ENCODE results near the gene MAP6.

MAP6 gene

GRCh38 chr11:75539459-75540334, 129.1 kb downstream of the MAP6 start:
- Histone ChIP-seq H3K9me2 (ENCODE audit: low read depth, low read length) (no peaks in the 10 kb centered on the region), H3F3A (ENCODE audit: insufficient read depth, low read length) (no peaks in the 10 kb centered on the region), H3K4me2 (ENCODE audit: low read length) (no peak overlapping the region), H3K4me3 (ENCODE audit: low read depth, low read length, poor library complexity, severe bottlenecking) (no peak overlapping the region), H3K79me2 (ENCODE audit: insufficient read depth, low read length) (no peaks in the 10 kb centered on the region), H2AFZ (ENCODE audit: low read length) (no peak overlapping the region), H3K9ac (ENCODE audit: low read length) (no peak overlapping the region), H3K4me1 (ENCODE audit: insufficient read depth, low read length, severe bottlenecking) (peaks cover 13% of the 10 kb centered on the region), H3K27me3 (ENCODE audit: insufficient read depth, low read length) (0 out of 2 replicates have a peak, but pooled peaks cover 2% of the 10 kb centered on the region), H3K27ac (ENCODE audit: low read depth, low read length, poor library complexity, severe bottlenecking) (no peak overlapping the region), H3K9me3 (ENCODE audit: low read length) (no peaks in the 10 kb centered on the region), H3K36me3 (ENCODE audit: insufficient read depth, low read length) (no peaks in the 10 kb centered on the region), H4K20me1 (ENCODE audit: insufficient read depth, low read length) (no peaks in the 10 kb centered on the region)
- no peak for TF ChIP-seq CTCF (IDR thresholded peaks at IDR 0.05; ENCODE audit: low read length)
- no peak for TF ChIP-seq EZH2 (IDR thresholded peaks at IDR 0.05; ENCODE audit: borderline replicate concordance, low read length)

DNA sequence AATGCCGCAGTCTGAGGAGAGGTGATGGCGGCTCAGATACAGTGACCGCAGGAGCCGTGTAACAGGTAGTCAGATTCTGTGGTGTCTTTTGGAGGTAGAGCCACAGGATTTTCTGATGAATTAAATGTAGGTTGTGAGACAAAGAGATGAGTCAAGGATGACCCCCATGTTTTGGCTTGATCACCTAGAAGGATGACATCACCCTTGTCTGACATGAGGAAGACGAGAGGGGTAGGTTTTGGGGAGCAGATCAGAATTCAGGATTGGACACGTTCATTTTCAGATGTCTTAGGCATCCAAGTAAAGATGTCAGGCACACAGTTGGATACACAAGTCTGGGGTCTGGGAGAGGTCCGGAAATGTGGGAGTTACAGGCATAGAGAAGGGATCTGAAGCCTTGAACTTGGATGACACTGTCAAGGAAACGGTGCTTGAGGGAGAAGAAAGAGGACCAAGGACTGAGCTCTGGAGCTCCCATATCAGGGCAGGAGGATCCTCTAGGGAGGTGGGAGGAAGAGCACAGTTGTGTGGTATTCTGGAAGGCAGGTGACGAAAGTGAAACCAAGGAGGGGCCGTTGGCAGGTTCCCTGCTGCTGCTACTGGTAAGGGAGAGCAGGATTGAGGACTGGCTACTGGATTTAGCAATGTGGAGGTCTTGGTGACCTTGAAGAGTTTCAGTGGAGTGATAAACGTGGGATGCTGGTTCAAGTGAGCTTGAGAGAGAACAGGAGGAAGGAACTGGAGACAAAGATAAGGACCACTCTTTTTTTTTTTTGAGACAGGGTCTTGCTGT, 130.5 kb downstream of the MAP6 start:
- no peaks in the 10 kb centered on the region for H3K79me2 ChIP-seq (ENCODE audit: insufficient read depth, low read length)
- no peaks in the 10 kb centered on the region for H3K36me3 ChIP-seq (ENCODE audit: insufficient read depth, low read length)
- H3K9me2 ChIP-seq (ENCODE audit: low read depth, low read length) = no peaks in the 10 kb centered on the region
- no peaks in the 10 kb centered on the region for H3F3A ChIP-seq (ENCODE audit: insufficient read depth, low read length)
- H2AFZ ChIP-seq (ENCODE audit: low read length) = no peak overlapping the region
- H3K4me3 ChIP-seq (ENCODE audit: low read depth, low read length, poor library complexity, severe bottlenecking) = no peak overlapping the region
- no peak overlapping the region for H3K27ac ChIP-seq (ENCODE audit: low read depth, low read length, poor library complexity, severe bottlenecking)
- H3K27me3 ChIP-seq (ENCODE audit: insufficient read depth, low read length) = 0 out of 2 replicates have a peak, but pooled peaks cover 2% of the 10 kb centered on the region
- H3K9me3 ChIP-seq (ENCODE audit: low read length) = no peaks in the 10 kb centered on the region
- H3K4me1 ChIP-seq (ENCODE audit: insufficient read depth, low read length, severe bottlenecking) = peaks cover 13% of the 10 kb centered on the region
- no peak for TF ChIP-seq EZH2 (IDR thresholded peaks at IDR 0.05; ENCODE audit: borderline replicate concordance, low read length)
- no peak for TF ChIP-seq CTCF (IDR thresholded peaks at IDR 0.05; ENCODE audit: low read length)
- H3K9ac ChIP-seq (ENCODE audit: low read length) = no peak overlapping the region
- no peaks in the 10 kb centered on the region for H4K20me1 ChIP-seq (ENCODE audit: insufficient read depth, low read length)
- no peak overlapping the region for H3K4me2 ChIP-seq (ENCODE audit: low read length)

DNA sequence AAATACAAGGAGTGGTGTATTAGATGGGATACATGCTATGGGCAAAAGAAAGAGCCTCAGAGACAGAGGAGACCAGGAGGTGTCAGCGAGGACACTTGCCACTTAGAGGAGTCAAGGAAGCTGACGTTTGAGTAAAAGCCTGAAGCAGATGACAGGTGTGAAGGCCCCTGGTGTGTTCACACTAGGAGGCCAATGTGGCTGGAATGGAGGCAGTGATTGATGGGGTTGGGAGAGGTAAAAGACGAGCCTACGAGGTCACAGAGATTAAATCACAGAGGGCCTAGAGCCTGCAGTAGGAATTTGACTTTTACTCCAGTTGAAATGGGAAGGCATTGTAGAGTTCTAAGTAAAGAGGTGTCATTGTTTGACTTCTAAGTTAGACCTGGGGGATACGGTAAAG, 131.1 kb downstream of the MAP6 start:
- no peaks in the 10 kb centered on the region for H3K36me3 ChIP-seq (ENCODE audit: insufficient read depth, low read length)
- H3K27me3 ChIP-seq (ENCODE audit: insufficient read depth, low read length) = 0 out of 2 replicates have a peak, but pooled peaks cover 2% of the 10 kb centered on the region
- peaks cover 13% of the 10 kb centered on the region for H3K4me1 ChIP-seq (ENCODE audit: insufficient read depth, low read length, severe bottlenecking)
- no peaks in the 10 kb centered on the region for H3F3A ChIP-seq (ENCODE audit: insufficient read depth, low read length)
- H3K9me3 ChIP-seq (ENCODE audit: low read length) = no peaks in the 10 kb centered on the region
- no peaks in the 10 kb centered on the region for H4K20me1 ChIP-seq (ENCODE audit: insufficient read depth, low read length)
- TF ChIP-seq EZH2 (IDR thresholded peaks at IDR 0.05; ENCODE audit: borderline replicate concordance, low read length) (no peak), CTCF (IDR thresholded peaks at IDR 0.05; ENCODE audit: low read length) (0 out of 2 replicates have a peak, but pooled peaks have one; percentile 2)
- H3K4me2 ChIP-seq (ENCODE audit: low read length) = peak overlapping the region; percentile 19; the same call in 1 of the 2 replicates
- H3K9ac ChIP-seq (ENCODE audit: low read length) = no peak overlapping the region
- no peak overlapping the region for H3K4me3 ChIP-seq (ENCODE audit: low read depth, low read length, poor library complexity, severe bottlenecking)
- H3K79me2 ChIP-seq (ENCODE audit: insufficient read depth, low read length) = no peaks in the 10 kb centered on the region
- no peak overlapping the region for H2AFZ ChIP-seq (ENCODE audit: low read length)
- H3K27ac ChIP-seq (ENCODE audit: low read depth, low read length, poor library complexity, severe bottlenecking) = no peak overlapping the region
- no peaks in the 10 kb centered on the region for H3K9me2 ChIP-seq (ENCODE audit: low read depth, low read length)

All from OCI-LY1 (cell line).